ENCODE results near the gene MYO15A.

MYO15A gene

GRCh38 chr17:18141210-18141803 is 32.8 kb downstream of the MYO15A start:
- peak; percentile 45 for TF ChIP-seq CTCF (IDR thresholded peaks at IDR 0.05)
- H3K4me3 ChIP-seq: no peak overlapping the region
- no peak for DNase-seq (ENCODE audit: low spot score)
- H3K27ac ChIP-seq: no peak overlapping the region

DNA sequence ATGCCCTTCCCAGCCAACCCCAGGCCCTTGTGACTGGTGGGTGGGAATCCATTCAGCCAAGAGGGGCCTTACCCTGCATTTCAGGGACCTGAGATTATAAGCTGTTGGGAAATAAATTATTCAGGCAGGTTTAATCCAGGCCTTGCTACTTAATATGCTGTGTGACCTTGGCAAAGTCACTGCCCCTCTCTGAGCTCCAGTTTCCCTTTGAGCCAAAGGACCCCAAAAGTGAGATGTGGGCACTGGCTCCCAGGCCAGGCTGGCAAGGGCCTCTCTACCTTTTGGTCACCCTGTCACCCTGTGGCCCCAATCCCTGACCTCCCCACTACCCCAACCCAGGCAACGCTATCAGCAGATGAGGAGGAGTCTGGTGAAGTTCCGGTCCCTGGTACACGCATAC is 33.9 kb downstream of the MYO15A start:
- H3K4me3 ChIP-seq: no peak overlapping the region
- no peak overlapping the region for H3K27ac ChIP-seq
- no peak for TF ChIP-seq CTCF (IDR thresholded peaks at IDR 0.05)
- no peak for DNase-seq (ENCODE audit: low spot score)

DNA sequence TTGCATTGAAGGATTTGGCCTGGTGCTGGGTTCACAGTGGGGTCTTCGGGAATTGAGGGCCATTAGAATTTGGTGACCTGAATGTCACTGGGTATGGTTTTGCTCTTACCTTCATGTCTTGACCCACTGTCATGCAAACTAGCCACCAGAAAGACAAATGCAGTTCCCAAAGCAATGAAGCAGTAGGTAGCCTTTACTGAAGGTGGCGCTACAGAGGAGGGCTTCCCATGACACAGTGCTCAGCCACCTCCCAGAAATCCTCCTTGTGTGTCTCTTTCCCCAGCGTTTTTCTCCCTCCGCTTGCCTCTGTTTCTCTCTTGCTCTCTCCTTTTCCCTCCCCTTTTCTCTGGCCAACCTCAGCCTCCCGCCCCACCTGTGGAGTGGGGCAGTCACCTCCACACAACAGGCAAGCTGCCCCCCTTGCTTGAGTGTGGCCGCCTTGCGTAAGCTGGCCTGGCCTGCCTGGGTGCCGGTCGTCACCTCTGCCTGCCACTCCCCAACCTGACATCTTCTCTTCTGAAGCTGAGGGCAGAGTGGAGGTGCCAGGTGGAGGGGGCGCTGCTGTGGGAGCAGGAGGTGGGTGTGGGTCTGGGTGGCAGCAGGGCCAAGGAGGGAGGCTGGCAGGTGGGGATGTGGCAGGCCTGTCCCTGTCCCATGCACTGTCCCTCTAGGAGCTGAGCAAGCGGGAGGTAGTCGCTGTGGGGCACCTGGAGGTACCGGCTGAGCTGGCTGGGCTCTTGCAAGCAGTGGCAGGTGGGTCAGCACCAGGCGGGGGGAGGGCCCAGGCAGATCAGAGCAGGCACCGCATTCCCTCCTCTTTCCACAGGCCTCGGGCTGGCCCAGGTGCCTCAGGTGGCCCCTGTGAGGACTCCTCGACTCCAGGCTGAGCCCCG is 34.7 kb downstream of the MYO15A start:
- Histone ChIP-seq H3K4me3 (no peak overlapping the region), H3K27ac (no peak overlapping the region)
- DNase-seq (ENCODE audit: low spot score): no peak
- TF ChIP-seq CTCF (IDR thresholded peaks at IDR 0.05): no peak

DNA sequence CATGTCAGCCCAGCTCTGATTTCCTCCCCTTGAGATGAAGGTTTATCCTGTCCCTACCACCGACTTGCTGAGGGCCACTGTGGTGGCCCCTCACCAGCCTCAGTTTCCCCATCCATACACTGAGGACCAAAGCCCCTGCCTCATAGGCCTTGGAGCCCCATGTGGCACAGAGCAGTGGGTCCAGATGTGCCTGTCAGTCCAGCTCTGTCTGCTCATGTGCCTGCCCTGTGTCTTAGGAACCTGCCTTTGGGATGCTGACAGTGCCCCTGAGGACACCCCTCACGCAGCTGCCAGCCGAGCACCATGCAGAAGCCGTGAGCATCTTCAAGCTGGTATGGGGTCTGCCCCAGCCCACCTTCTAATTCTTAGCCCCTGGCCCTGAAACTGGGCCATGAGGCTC is 35.7 kb downstream of the MYO15A start:
- no peak overlapping the region for H3K4me3 ChIP-seq
- TF ChIP-seq CTCF (IDR thresholded peaks at IDR 0.05): no peak
- no peak for DNase-seq (ENCODE audit: low spot score)
- no peak overlapping the region for H3K27ac ChIP-seq

DNA sequence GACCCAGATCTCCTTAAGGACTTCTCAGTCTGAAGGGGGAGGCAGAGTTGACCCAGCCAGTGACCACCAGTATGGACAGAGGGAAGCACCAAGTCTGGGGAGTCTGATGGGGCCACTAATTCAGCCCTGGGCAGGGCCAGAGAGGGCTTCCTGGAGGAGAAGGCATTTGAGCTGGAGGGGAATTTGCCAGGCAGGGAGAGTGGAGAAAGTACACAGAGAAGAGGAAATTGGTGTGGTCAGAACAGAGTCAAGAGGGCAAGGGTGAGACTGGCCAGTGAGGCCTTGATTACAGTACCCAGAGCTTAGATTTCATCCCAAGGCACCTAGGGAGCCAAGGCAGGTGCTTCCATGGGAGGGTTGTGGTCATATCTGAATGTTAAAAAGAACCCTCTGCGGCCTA is 36.3 kb downstream of the MYO15A start:
- DNase-seq (ENCODE audit: low spot score): no peak
- Histone ChIP-seq H3K4me3 (no peak overlapping the region), H3K27ac (no peak overlapping the region)
- no peak for TF ChIP-seq CTCF (IDR thresholded peaks at IDR 0.05)

- DNase-seq (ENCODE audit: low spot score): no peak
- no peak for TF ChIP-seq CTCF (IDR thresholded peaks at IDR 0.05)
- H3K27ac ChIP-seq: no peak overlapping the region
- no peak overlapping the region for H3K4me3 ChIP-seq
Observed at GRCh38 chr17:18145811-18146210, 37.3 kb downstream of the MYO15A start.

DNA sequence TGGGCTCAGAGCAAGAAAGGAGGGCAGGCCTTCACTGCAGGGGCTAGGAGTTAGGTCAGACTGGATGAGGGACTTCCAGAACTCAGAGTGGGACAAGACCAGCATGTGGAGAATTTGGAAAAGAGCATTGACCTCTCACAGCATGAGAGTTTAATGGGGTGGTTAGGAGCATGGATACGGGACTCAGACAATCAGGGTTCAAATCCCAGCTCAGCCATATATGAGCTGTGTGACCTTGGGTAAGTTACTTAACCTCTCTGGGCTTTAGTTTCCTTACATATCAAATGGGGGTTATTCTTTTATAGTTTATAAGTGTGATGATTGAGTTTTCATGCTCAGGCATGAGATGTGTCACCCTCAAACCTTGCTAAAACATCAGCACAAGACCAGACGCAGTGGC is 37.7 kb downstream of the MYO15A start:
- no peak for TF ChIP-seq CTCF (IDR thresholded peaks at IDR 0.05)
- H3K4me3 ChIP-seq: no peak overlapping the region
- no peak overlapping the region for H3K27ac ChIP-seq
- DNase-seq (ENCODE audit: low spot score): no peak
